ENCODE results near the gene PCGF6. TPM values are rescaled to one million over a fixed set of nuclear protein-coding genes. Genes with fewer than 3 reads are reported as not detected.

The PCGF6 gene
- total RNA-seq, 1 donor from 2014 or later: 21.5 TPM

DNA sequence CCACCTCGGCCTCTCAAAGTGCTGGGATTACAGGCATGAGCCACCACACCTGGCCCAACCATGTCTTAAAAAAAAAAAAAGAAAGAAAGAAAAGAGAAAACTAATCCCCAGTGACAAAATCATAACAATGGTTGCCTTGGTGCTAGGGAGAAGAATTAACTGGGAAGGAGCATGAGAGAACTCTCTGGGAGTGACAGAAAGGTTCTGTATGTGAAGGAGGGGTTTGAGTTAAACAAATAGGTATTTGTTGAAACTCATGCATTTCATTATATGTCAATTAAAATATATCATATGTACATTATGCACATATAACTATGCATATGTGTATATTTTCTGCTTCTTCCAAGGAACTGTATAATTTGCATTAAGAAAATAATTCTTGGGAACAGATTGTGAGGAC, 40.7 kb downstream of the PCGF6 start:
- Mint-ChIP-seq H3K9me3 (no peaks in the 10 kb centered on the region), H3K4me1 (no peaks in the 10 kb centered on the region), H3K4me3 (no peak overlapping the region), H3K27ac (ENCODE audit: unreplicated experiment) (no peak overlapping the region), H3K36me3 (ENCODE audit: low read depth) (peaks cover 25% of the 10 kb centered on the region), H3K27me3 (ENCODE audit: low read depth) (no peaks in the 10 kb centered on the region)
- TF ChIP-seq CTCF (conservative IDR thresholded peaks at IDR 0.05): no peak
- no peak for DNase-seq (ENCODE audit: low read depth, low spot score)

- H3K4me3 Mint-ChIP-seq: no peak overlapping the region
- H3K4me1 Mint-ChIP-seq: no peaks in the 10 kb centered on the region
- TF ChIP-seq CTCF (conservative IDR thresholded peaks at IDR 0.05): no peak
- no peak overlapping the region for H3K27ac Mint-ChIP-seq (ENCODE audit: unreplicated experiment)
- H3K27me3 Mint-ChIP-seq (ENCODE audit: low read depth): no peaks in the 10 kb centered on the region
- no peaks in the 10 kb centered on the region for H3K9me3 Mint-ChIP-seq
- no peak for DNase-seq (ENCODE audit: low read depth, low spot score)
- H3K36me3 Mint-ChIP-seq (ENCODE audit: low read depth): peaks cover 22% of the 10 kb centered on the region
Measured at GRCh38 chr10:103307594-103307993, 43.3 kb downstream of the PCGF6 start.

DNA sequence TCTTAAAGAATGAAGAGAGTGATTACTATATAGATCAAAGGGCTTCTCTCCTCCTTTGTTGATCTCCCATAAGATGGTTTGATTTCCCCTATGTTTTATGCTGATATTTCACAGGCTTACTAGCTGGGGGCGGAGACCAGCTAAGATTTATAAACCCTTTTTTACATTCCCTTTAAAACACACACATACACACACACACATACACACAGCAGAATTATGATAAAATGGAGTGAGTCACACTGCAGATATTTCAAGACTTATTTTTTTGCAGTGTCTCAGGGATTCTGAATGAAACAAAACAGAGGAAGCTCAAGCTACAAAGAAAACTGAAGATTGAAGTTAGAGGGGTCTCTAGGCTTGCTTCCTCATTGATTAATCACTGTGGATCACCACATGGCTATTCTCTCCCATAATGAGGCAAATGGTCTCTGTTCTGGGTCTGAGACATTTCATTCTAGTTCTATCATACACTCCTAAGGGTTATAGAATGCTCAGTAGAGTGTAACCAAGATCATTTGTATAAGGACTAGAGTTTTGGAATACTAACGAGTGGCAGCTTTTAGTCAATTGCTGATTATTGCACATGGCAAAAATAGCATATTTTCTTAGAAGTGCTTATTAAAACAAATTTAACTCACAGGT, 55.4 kb downstream of the PCGF6 start:
- DNase-seq (ENCODE audit: low read depth, low spot score): no peak
- Mint-ChIP-seq H3K36me3 (ENCODE audit: low read depth) (no peaks in the 10 kb centered on the region), H3K27me3 (ENCODE audit: low read depth) (no peaks in the 10 kb centered on the region), H3K4me1 (no peaks in the 10 kb centered on the region), H3K27ac (ENCODE audit: unreplicated experiment) (no peak overlapping the region), H3K4me3 (no peak overlapping the region), H3K9me3 (no peaks in the 10 kb centered on the region)
- no peak for TF ChIP-seq CTCF (conservative IDR thresholded peaks at IDR 0.05)

- no peak for TF ChIP-seq CTCF (conservative IDR thresholded peaks at IDR 0.05)
- no peaks in the 10 kb centered on the region for H3K9me3 Mint-ChIP-seq
- DNase-seq (ENCODE audit: low read depth, low spot score): no peak
- no peaks in the 10 kb centered on the region for H3K4me1 Mint-ChIP-seq
- no peak overlapping the region for H3K27ac Mint-ChIP-seq (ENCODE audit: unreplicated experiment)
- no peaks in the 10 kb centered on the region for H3K36me3 Mint-ChIP-seq (ENCODE audit: low read depth)
- H3K4me3 Mint-ChIP-seq: no peak overlapping the region
- no peaks in the 10 kb centered on the region for H3K27me3 Mint-ChIP-seq (ENCODE audit: low read depth)
Measured at GRCh38 chr10:103291588-103291987, 59.4 kb downstream of the PCGF6 start.

GRCh38 chr10:103287992-103288391, 62.9 kb downstream of the PCGF6 start:
- no peaks in the 10 kb centered on the region for H3K36me3 Mint-ChIP-seq (ENCODE audit: low read depth)
- no peaks in the 10 kb centered on the region for H3K27me3 Mint-ChIP-seq (ENCODE audit: low read depth)
- H3K4me1 Mint-ChIP-seq: no peaks in the 10 kb centered on the region
- DNase-seq (ENCODE audit: low read depth, low spot score): no peak
- no peaks in the 10 kb centered on the region for H3K9me3 Mint-ChIP-seq
- TF ChIP-seq CTCF (conservative IDR thresholded peaks at IDR 0.05): no peak
- H3K4me3 Mint-ChIP-seq: no peak overlapping the region
- H3K27ac Mint-ChIP-seq (ENCODE audit: unreplicated experiment): no peak overlapping the region

All from neural crest cell (in vitro differentiated cells).